ENCODE data around the gene LYPD4.
A peak's percentile ranks its signal among the peaks of the same experiment; 100 is the strongest.

The LYPD4 gene

GRCh38 chr19:41872775-41873647 is 28.5 kb upstream of the LYPD4 start:
- peak; percentile 54 for DNase-seq

GRCh38 chr19:41872384-41872774 is 27.9 kb upstream of the LYPD4 start:
- no peak for DNase-seq

- peak; percentile 74 for DNase-seq
These were observed 27.3 kb upstream of the LYPD4 start for GRCh38 chr19:41871573-41872383.

GRCh38 chr19:41870401-41870873 is 26.0 kb upstream of the LYPD4 start:
- DNase-seq: peak; percentile 46

- no peak for DNase-seq
These were observed 25.0 kb upstream of the LYPD4 start for GRCh38 chr19:41869374-41869955.

GRCh38 chr19:41868989-41869300 is 24.5 kb upstream of the LYPD4 start:
- DNase-seq: no peak

GRCh38 chr19:41868120-41868988 is 23.9 kb upstream of the LYPD4 start:
- DNase-seq: no peak

- DNase-seq: no peak
These were observed 21.8 kb upstream of the LYPD4 start for GRCh38 chr19:41866284-41866683.

GRCh38 chr19:41864374-41864773 is 19.9 kb upstream of the LYPD4 start:
- no peak for DNase-seq

GRCh38 chr19:41863209-41863931 is 18.9 kb upstream of the LYPD4 start:
- no peak for DNase-seq

- no peak for DNase-seq
These were observed 18.0 kb upstream of the LYPD4 start for GRCh38 chr19:41862445-41862986.

- no peak for DNase-seq
These were observed 17.4 kb upstream of the LYPD4 start for GRCh38 chr19:41861846-41862245.

- no peak for DNase-seq
These were observed 16.8 kb upstream of the LYPD4 start for GRCh38 chr19:41861116-41861768.

GRCh38 chr19:41860419-41861115 is 16.1 kb upstream of the LYPD4 start:
- peak; percentile 34 for DNase-seq

- DNase-seq: peak; percentile 97
These were observed 15.3 kb upstream of the LYPD4 start, which contains the start of gene RPS19 for GRCh38 chr19:41859618-41860418. Gene RPS19 (plus strand): TSS chr19:41860255. CDS start chr19:41860775, 520 bp downstream.

GRCh38 chr19:41859213-41859617 is 14.7 kb upstream of the LYPD4 start:
- no peak for DNase-seq

- no peak for DNase-seq
These were observed 9.3 kb upstream of the LYPD4 start for GRCh38 chr19:41853768-41854167.

- no peak for DNase-seq
These were observed 8.9 kb upstream of the LYPD4 start for GRCh38 chr19:41853344-41853743.

- DNase-seq: no peak
These were observed 7.0 kb upstream of the LYPD4 start for GRCh38 chr19:41851456-41851855.
